NCI-H2171 (cell line): ENCODE measurements around the gene RPS6KL1.

ENCODE experiments used
- DNase-seq: peaks from one replicate; lab custom pipeline; 2025; lab: John Stamatoyannopoulos, UW

RPS6KL1 gene

DNA sequence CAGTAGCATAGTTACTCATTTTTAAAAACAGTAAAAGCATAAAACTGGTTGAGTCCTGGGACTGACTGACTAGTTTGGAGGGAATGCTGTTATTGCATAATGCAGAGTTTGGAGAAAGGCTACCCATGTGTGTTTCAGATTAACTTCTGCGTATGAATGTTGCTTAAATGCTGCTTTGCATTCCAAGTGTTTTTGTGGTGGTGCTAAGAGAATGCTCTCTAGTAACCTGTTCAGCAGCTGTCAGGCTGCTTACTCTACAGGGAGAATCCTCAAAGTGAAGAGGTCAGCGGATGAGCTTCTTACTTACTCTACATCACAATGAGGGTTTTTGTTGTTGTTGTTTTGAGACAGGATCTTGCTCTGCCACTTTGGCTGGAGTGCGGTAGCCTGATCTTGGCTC is 37.1 kb downstream of the RPS6KL1 start:
- DNase-seq: no peak

DNA sequence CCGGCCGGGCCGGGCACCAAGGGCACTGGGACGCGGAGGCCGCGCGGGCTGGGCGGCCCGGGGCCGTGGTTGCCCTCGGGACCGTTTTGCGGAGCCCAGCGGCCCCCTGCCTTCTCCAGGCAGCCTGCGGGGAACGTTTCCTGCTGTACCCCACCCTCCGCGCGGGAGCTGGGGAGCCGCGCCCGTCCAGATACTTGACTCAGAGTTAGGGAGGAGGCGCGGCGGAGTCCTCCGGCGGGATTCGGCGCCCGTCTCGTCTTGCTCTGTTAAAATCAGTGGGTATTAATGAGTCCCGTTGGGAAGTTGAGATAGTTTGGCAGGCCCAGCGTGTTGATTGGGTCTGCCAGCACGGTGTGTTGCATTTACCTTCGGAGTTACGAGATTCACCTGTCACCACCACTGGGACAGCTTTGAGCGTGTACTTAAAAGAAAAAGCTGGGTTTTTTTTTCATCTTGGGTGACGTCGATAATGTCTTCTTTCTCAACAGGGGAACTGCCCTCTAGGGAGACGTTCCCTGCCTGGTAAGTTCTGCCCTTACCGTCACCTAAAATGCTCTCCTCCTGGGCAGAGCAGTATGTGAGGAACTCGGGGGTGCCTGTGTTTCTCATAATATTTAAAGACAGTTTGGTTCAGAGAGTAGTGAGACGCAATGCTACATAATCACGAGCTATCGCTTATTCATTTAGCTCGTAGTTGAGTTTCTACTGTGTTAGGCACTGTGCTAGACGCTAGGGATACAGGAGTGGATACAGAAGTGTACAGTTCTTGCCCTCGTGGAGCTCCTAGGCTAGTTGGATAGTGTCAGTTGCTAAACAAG is 40.7 kb downstream of the RPS6KL1 start:
- DNase-seq: peak; percentile 36

DNA sequence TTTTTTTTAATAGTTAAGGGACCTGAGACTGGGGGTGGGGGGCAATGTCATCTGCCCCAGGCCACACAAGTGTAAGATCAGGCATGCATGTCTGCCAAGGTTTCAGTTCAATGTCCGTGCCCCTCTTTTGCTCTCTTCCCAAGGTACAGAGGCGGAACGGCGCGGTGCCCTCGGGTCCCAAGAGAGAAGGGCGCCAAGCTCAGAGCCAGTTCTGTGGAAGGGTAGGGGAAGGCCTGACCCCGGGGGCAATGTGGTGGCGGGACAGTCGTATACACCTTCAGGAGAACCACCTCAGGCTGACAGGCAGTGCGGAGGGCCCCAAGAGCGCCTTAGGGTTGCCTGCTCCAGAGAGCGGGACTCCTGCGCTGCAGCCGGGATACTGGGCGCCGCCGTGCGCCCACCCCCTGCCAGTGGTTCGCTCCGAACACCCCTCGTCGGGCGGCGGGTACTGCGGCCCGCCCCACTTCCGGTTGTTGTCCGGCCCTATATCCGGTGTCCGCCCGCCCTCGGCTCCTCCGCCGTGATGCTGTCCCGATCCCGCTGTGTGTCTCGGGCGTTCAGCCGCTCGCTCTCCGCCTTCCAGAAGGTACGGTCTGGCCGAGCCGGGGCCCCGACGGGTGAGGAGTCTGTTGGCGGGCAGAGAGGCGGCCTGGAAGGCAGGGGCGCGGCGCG is 41.5 kb downstream of the RPS6KL1 start, which contains the start of gene DLST:
DLST (plus strand) TSS at position 486 of the 672 bp plus-strand sequence; CDS start at position 524, 38 bp downstream.
- DNase-seq: peak; percentile 91

DNA sequence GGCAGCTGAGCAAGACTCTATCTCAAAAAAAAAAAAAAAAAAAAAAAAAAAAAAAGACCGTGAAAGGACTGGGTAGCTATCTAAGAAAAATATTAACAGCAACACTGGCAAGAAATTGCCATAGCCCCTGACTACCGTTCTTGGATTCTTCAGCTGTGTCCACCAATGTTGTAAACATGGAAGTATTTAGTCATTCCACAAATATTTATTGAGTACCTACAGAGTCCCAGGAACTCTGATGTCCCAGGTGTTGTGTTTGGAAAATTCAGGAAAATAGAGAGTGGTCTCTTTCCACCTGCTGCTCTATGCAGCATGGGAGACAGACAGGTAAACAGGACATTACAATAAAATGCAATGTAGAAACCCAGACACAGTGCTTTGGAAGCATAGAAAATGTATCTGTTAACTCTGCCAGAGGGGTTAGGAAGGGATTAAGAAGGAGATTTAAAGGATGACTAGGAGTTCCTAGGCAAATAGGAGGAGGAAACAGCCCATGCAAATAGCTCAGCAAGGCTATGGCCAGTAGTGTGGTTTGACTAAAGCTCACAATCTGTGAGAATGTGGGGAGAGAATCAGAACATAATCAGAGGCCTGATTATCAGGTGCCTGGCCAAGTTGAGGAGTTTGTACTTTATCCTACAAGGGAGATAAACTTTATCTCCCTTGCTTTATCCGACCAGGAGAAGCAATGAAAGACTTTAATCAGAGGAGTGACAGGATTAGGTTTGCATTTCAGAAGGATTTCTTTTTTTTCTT is 43.5 kb downstream of the RPS6KL1 start:
- DNase-seq: no peak

DNA sequence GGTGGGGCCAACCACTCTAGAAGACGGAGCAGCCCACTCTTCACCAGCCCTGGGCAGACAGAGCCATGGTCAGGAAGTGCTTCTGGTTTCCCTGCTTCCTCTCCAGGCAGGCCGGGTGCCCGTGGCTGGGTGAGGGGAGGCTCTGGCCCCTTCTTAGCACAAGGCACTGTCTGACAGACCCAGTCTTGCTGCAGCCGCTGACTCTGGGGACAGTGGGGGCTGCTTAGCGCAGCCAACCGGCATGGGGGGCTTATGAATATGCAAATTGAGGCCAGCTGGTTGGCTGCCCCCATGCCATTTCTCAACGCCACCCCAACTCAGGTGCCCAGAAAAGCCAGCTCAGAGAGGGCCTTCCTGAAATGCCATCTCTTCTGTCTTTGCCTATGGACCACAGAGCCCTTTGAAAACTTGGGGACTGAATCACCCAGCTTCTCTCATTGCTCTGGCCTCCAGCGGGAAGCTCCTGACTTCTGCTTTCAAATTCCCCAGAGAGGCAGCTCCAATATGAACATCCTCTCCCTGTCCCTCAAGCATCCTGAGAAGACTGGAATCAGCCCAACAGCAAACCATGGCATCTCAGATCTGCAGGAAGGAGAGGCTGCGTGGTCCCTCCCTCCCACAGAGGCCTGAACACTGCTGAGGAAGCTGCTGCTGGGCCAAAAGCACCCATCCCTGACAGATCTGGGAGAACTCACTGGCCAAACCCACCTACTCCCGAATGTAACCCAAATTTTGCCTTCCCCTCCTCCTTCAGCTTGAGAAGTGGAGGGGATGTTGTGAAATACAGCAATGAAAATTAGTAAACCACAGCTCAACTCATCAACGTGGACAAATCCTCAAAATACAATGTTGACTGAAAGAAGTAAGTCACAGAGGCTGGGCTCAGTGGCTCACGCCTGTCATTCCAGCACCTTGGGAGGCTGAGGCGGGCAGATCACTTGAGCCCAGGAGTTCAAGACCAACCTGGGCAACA is 46.8 kb downstream of the RPS6KL1 start, which contains the start of gene PROX2:
PROX2 (minus strand) TSS at position 205 of the 973 bp plus-strand sequence. CDS start 12,311 bp downstream, outside the sequence.
- no peak for DNase-seq

DNA sequence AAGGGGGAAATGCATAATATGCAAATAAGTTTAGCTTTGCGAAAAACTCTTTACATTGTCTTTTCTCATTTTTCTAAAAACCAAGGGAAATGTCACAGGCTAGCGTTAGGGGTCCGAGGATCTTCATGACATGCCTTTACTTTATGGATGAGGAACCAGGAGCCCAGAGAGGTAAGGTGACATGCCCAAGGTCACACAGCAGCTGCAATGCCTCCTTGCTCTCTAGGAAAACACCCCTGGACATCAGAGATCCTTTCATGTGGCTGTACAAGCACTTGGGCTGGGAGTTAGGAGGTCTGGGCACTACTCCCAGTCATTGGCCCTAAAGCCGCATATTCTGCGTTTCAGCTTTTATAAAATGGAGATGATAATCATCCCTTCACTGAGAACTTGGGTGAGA is 47.9 kb downstream of the RPS6KL1 start:
- no peak for DNase-seq

DNA sequence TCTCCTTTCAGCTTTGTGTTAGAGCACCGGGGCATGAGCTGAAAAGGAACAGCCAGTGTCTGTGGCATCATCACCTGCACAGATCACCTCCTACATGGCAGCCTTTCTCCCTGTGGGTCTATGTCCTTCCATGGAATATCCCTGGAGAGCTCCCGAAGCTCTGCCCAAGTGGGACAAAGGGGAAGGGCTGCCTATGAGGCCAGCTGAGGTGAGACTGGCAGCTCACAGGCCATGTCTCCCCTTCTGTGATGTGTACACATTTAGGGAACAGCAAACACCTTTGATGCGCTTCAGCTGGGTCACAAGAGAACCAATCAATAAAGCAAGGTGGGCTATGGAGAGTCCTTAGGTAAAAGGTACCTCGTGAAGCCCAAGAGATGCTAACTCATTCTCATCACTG is 51.2 kb downstream of the RPS6KL1 start:
- DNase-seq: no peak

DNA sequence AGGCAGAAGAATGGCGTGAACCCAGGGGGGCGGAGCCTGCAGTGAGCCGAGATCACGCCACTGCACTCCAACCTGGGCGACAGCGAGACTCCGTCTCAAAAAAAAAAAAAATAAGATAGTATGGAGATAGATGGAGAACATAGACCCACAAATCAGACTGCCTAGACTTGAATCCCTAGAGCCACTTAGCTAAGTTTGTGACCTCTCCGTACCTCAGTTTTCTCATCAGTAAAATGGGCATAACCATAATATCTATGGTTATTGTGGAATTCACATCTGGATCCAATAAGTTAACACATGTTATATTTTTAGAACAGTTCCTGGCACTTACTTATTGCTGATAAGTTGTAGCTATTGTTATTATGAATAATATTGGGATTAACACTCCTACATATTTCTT is 54.3 kb downstream of the RPS6KL1 start:
- DNase-seq: no peak

DNA sequence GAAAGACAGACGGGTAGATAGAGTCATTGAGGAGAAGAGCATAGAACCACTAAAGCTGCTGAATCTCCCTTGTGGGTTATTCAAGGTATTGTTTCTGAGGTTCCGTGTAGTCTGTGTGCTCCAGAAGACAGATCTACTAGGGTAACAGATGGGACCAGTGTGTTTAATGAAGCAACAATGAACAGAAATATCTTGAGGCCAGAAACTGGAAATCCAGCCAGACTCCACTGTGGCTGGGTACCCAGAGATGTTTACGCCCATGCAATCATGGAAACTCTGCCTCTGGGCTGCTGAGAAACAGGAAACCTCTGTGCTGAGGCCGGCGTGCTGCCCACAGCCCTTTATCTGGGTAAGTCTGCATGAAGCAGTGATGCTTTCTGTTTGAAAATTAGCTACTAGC is 55.4 kb downstream of the RPS6KL1 start:
- DNase-seq: peak; percentile 43

DNA sequence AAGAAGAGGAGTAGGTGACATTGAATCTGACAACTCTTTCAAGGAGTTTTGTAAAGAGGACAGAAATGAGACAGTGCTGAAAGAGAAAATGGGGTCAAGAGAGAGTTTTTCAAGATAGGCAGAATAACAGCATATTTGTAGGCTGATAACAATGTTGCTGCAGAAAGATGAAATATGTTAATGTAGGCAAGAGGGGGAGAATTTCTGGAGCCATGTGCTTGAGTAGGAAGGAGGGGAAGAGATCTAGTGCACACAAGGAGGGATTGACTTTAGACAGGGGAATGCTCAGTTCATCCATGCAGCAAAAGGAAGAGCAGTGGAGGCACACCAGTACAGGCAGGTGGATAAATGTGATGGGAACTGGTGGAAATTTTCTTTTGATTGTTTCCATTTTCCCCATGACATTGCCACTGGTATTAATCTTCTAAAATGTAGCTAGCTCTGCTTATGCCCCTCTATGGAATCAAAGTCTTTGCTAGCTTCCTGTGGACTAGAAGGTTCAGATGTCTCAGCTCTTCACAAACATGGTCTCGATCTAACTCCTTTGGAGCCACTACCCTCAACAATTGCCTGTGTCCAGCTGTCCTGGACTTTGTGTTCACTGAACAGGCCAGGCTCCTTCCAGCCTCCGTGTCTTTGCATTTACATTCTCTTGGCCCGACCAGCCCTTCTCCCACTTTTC is 56.2 kb downstream of the RPS6KL1 start:
- DNase-seq: no peak

DNA sequence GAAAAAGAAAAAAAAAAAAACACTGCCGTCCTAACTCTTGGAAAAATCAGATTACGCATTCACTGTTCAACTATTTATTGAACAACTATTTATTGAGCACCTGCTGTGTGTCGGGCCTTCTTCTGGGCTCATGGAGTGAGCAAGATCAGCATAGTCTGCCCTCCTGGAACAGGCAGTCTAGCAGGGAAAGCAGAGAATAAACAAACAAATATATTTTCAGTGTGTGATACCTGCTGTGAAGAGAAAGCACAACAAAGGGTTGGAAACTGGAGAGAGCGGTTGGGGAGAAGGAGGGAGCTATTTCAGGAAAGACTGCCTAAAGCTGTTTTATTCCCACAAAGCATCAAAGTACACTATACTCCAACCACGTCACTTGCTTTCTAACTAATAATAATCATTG is 57.9 kb downstream of the RPS6KL1 start:
- DNase-seq: no peak

DNA sequence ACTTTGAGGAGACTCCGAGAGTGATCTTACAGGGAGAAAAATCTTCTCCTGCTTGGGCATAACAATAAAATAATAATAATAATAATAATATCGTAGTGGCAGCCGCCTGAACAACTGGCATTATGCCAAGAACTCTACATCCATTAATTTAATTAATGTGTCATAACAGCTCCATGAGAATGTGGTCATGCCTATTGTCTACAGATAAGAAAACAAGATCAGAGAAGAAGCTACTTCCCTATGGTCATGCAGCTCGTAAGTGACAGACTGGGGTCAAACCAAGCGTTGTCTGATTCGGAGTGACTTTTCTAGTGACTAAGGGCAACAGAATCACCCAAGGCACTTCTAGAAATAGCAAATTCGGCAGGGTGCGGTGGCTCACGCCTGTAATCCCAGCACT is 58.9 kb downstream of the RPS6KL1 start:
- no peak for DNase-seq

DNA sequence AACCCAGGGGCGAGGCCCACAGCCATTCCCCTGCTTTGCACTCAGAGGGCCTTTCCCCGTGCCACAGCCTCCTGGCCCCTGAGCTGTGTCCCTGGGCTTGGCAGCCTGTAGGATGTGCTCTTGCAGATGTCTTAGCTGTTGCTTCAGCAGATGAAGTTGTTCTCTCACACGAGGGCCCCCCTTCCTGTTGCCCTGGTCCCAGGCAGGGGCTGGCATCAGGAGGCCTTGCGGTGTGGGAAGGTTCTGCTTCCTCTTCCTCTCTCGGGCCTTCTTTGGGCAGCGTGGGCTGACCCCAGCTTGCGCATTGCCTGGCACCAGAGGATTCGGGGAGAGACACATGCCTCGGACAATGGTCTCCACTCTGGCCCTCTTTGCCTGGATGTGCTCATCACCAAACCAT is 59.8 kb downstream of the RPS6KL1 start:
- DNase-seq: no peak

DNA sequence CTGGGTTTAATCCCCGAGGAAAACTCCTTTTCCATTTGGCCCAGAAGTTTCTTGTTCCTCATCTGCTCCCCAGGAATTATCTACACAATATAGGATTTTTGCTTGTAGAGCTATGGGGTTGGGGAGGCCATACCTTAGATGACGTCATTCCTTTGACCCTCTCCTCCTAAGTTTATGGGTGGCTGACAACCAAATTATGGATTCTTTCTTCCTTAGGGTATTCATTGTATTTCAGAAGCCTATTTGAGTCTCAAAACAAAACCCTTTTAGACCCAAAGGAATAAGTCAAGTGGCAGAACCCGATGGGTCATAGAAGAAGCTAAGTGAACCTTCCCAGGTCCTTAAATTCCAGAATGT is 61.3 kb downstream of the RPS6KL1 start:
- DNase-seq: no peak

DNA sequence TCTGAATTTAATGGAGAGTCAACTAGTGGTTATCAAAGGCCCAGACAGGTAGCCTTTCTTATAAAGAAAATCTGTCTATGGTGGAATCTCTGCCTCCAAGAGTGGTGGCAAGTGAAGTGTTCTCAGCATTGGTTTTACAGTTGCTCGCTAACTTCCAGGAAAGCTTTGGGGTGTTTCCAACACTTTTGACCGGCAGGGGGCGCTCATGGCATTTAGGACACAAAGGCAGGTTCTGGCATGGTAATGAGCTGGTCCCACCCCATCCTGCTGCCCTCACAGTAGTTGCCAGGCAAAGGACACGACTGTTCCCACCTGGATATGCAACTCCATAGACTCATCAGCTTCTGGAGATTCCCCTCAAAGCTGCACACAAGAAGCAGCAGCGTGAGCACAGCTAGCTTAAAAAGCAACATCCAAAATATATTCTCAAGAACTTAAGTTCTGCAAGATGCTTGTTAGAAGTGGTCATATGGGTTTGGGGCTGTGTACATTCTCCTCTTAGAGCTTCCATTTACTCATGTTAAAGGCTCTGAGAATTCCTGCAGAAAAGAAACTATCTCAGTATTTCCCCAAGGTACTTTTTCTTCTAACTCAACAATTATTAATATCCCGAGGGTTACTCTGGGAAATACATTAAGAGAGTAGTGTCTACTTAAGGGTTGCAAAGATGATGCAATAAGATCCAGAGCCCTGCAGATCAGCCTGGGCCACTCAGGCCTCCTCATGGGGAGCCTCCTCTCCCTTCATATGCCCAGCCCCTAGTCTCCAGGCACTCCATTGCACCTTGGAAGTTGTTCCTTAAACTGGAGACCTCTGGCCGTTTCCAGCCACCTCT is 61.9 kb downstream of the RPS6KL1 start:
- DNase-seq: peak; percentile 74

DNA sequence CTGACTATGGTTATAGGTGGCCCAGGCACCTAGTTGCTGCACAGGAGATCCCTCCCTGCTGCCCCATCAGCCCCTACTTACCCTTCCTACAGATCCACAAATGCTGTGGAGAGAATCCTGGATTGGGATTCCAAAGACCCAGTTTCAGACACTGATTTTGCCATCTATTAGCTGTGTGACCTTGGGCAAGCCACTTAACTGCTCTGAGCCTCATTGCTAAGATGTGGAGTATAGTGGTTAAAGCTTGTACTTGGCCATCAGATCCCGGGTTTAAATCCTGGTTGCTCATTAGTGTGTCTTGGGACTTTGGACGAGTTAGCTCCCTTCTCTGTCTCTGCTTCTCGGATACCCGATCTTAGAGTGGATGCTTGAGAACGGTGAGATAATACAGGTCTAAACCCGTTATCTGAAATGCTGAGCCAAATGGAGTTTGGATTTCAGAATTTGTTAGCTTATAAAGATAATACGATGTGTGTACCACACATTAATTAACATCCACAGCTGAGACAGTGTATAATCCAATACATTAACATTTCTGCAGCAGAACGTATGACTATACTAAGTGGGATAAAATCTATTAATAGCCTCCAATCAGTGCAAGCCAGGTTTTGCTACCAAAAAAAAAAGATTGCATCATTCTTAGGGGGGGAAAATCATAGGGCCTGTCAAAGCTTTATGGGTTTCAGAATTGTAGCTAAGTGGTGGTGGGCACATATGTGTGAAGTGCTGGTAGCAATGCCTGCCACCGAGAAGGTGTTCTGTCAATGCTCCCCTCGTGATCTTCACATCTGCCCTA is 63.1 kb downstream of the RPS6KL1 start:
- no peak for DNase-seq

DNA sequence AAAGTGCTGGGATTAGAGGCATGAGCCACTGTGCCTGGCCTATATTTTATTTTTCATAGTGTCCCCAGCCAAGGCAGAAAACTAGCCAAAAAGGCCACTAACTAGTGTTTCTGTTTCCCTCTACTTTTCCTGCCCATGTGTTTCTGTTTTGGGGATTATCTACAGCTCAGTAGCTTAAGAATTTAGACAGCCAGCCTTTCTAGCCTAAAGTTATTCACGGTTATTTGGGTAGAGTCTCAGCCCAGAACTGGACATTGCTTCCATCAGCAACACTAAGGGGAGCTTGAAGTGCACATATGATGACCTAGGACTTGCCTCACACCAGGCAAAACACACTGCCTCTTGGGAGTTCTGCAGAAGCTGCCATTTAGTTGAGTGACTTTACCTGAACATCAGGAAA is 65.0 kb downstream of the RPS6KL1 start:
- DNase-seq: no peak

DNA sequence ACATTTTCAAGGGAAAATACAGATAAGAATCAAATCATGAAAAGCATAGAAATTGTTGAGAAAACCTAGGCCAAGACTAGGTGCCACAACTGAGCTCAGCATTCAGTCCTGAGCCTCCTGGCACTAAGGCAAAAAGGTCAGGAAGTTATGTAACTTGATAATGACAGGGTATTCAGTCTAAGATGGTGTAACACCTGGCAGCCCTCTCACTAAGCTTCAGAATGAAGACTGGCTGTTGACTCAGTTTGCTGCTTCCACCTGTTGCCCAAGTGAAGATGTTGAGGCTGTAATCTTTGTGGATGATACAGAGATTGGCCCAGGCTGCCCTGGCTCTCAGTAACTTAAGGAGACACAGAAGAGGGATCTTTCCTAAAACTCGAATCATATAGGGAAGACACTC is 66.7 kb downstream of the RPS6KL1 start:
- peak; percentile 24 for DNase-seq

DNA sequence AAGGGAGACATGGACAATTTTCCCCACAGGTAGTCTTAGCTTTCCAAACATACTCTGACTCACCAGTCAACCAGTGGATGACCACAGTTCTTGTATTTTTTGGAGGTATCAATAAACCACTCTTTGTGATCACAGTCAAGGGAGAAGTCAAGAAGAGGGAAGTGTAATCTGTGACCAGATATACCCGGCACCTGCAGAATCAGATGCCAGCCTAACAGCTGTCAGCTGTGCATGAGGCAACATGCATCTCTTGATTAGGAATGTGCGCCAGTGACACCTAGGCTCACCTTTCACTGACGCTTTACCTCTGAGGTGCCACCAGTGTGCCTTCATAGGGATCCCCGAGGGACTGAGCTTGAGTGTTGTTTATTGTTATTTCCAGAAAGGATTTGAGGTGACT is 67.1 kb downstream of the RPS6KL1 start:
- DNase-seq: peak; percentile 79
